GM19025 (cell line): ENCODE results near the gene ZNF761.

Experiments
- ATAC-seq: cut with Tn5 transposase; IDR thresholded peaks from one replicate; pipeline ENCODE4 v1.9.1; 2021; ENCODE audit warnings: mild to moderate bottlenecking, low read depth, moderate library complexity; ENCODE audit not compliant: unreplicated experiment

Gene ZNF761

DNA sequence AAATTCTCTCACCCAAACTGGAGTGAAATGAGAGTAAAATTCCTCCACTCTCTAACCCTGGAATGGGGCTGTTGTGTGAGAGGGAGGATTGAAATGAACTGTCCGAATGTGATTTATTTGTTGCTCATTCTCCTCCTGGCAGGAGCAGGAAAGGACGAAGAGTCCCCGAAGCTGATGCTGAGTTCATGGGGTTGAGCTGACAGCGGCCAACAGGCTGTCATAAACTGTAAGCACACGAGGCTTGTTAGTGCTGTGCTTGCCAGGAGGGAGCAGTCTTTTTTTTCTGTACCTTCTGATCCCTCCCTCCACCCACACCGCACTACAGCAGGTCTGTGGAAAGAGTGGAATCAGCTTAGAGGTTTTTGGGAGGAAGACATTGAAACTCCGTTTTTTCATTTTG lies 73.1 kb downstream of the ZNF761 start:
- no peak for ATAC-seq

DNA sequence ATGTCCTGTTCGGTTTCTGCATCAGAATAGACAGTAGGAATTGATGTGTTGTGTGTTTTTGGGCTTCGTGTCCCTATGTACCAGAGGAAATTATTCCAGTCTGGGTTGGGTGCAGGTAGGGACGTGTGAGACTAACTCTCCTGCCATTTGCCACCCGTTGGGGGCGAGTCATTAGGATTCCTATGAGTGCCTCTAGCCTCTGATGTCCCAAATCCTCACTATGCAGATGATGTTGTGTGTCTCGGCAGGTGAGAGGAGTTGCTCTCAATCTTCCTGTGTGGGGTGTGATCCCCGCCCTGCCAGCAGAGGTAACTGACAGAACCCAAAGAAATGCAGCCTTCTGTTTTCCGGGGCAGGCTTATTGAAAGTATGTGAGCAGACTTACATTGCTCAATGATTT lies 74.9 kb downstream of the ZNF761 start:
- no peak for ATAC-seq
